Prostate gland (tissue), 2 donors: ENCODE measurements around the gene TPRN. TPM values are rescaled to one million over a fixed set of nuclear protein-coding genes. Genes with fewer than 3 reads are reported as not detected.

Experiments
- DNase-seq: peaks from one replicate; pipeline ENCODE4 v3.0.0-alpha.2; 2019; ENCODE audit warnings: low spot score
- H3K27ac ChIP-seq, 2 donors: fragments of 200-600 bp; sonication (generic); 2 replicates each; pipeline ENCODE4 v1.5.1; 2017 to 2019
- H3K27me3 ChIP-seq: fragments of 200-600 bp; sonication (generic); replicated peaks from 2 replicates; pipeline ENCODE4 v1.5.1; 2019; ENCODE audit not compliant: insufficient read depth
- H3K36me3 ChIP-seq, 2 donors: fragments of 200-600 bp; sonication (generic); 1 replicate in 1 of 2; 2 replicates in 1 of 2; pipeline versions ENCODE4 v1.5.1 to v1.8.1; 2017 to 2019
- H3K4me1 ChIP-seq: fragments of 200-600 bp; sonication (generic); replicated peaks from 2 replicates; pipeline ENCODE4 v1.5.1; 2019
- H3K4me3 ChIP-seq, 2 donors: fragments of 200-600 bp; sonication (generic); 2 replicates each; pipeline ENCODE4 v1.5.1; 2017 to 2019
- H3K9me3 ChIP-seq: fragments of 200-600 bp; sonication (generic); 2 replicates; pipeline ENCODE4 v1.5.1; 2017
- POLR2A ChIP-seq: fragments of 450-650 bp; IDR thresholded peaks from one replicate; pipeline ENCODE4 v1.6.1; 2016; ENCODE audit warnings: antibody characterized with exemption, mild to moderate bottlenecking
- POLR2AphosphoS5 ChIP-seq: sonication (generic); formaldehyde crosslinking; IDR thresholded peaks from one replicate; pipeline ENCODE4 v1.6.1; 2017; ENCODE audit warnings: antibody characterized with exemption
- WGBS: methylation state at CpG from one replicate; pipeline ENCODE4 v1.1.5; 2018; 5-methylcytosine and 5-hydroxymethylcytosine counted together
- intact Hi-C: fragments of 100-400 bp; cut with DNase I; formaldehyde crosslinking; loops from one replicate; pipeline ENCODE4 v1.14.2; 2022
- total RNA-seq, 2 donors: library from RNA; depleted of rRNA; stranded (reverse); fragments of >200 nt; gene quantifications; one replicate each; pipeline ENCODE4 v1.1.0, GENCODE V29; 2016
- TF ChIP-seq, protein P1 (sequence below), 4 experiments: fragments of 200-600 bp in 2 of 4; fragments of 450-650 bp in 2 of 4; sonication (generic) in 2 of 4; IDR thresholded peaks; 1 replicate in 3 of 4; 2 replicates in 1 of 4; pipeline ENCODE4 v1.5.1; 2016 to 2019; ENCODE audit warnings: antibody characterized with exemption in 4 of 4, mild to moderate bottlenecking in 2 of 4, moderate library complexity in 2 of 4

The TPRN gene
- total RNA-seq, 2 donors from 2014 or later = 26.1 to 30.4 TPM

GRCh38 chr9:137167747-137168572 is 32.6 kb downstream of the TPRN start:
- H3K27me3 ChIP-seq = peaks cover 3% of the 10 kb centered on the region
- no peak for DNase-seq
- H3K27ac ChIP-seq = peak overlapping the region; percentile 26 to 79
- TF ChIP-seq POLR2A = no peak
- TF ChIP-seq, protein P1, sequence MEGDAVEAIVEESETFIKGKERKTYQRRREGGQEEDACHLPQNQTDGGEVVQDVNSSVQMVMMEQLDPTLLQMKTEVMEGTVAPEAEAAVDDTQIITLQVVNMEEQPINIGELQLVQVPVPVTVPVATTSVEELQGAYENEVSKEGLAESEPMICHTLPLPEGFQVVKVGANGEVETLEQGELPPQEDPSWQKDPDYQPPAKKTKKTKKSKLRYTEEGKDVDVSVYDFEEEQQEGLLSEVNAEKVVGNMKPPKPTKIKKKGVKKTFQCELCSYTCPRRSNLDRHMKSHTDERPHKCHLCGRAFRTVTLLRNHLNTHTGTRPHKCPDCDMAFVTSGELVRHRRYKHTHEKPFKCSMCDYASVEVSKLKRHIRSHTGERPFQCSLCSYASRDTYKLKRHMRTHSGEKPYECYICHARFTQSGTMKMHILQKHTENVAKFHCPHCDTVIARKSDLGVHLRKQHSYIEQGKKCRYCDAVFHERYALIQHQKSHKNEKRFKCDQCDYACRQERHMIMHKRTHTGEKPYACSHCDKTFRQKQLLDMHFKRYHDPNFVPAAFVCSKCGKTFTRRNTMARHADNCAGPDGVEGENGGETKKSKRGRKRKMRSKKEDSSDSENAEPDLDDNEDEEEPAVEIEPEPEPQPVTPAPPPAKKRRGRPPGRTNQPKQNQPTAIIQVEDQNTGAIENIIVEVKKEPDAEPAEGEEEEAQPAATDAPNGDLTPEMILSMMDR (IDR thresholded peaks at IDR 0.05) = no peak
- H3K36me3 ChIP-seq = no peaks in the 10 kb centered on the region
- H3K9me3 ChIP-seq = no peaks in the 10 kb centered on the region
- H3K4me3 ChIP-seq = peak overlapping the region; percentile 40 to 58
- 7% methylated on average over 35 of the region's 57 CpGs for WGBS
- peaks cover 32% of the 10 kb centered on the region for H3K4me1 ChIP-seq
- intact Hi-C loops = no loop called here

- H3K27ac ChIP-seq = peak overlapping the region in 1 of 2 donors; percentile 79
- H3K4me1 ChIP-seq = peaks cover 32% of the 10 kb centered on the region
- 31% methylated on average over 25 of the region's 44 CpGs for whole genome bisulfite sequencing
- no peaks in the 10 kb centered on the region for H3K36me3 ChIP-seq
- no peaks in the 10 kb centered on the region for H3K9me3 ChIP-seq
- intact Hi-C loops = no loop called here
- TF ChIP-seq, protein P1 (IDR thresholded peaks at IDR 0.05) = no peak
- DNase-seq = no peak
- peak overlapping the region; percentile 40 to 58 for H3K4me3 ChIP-seq
- H3K27me3 ChIP-seq = peaks cover 3% of the 10 kb centered on the region
Measured at GRCh38 chr9:137167277-137167746, 33.2 kb downstream of the TPRN start.

GRCh38 chr9:137166380-137167229 is 33.9 kb downstream of the TPRN start:
- Histone ChIP-seq H3K27ac (no peak overlapping the region), H3K4me3 (no peak overlapping the region), H3K27me3 (peaks cover 3% of the 10 kb centered on the region), H3K9me3 (no peaks in the 10 kb centered on the region), H3K36me3 (no peaks in the 10 kb centered on the region), H3K4me1 (peaks cover 28% of the 10 kb centered on the region)
- DNase-seq = no peak
- 63% methylated on average over 22 of the region's 22 CpGs for WGBS
- intact Hi-C loops = no loop called here
- no peak for TF ChIP-seq POLR2AphosphoS5
- no peak for TF ChIP-seq POLR2A
- TF ChIP-seq, protein P1 (IDR thresholded peaks at IDR 0.05) = no peak

GRCh38 chr9:137165250-137165836 is 35.2 kb downstream of the TPRN start:
- Histone ChIP-seq H3K4me1 (peaks cover 15% of the 10 kb centered on the region), H3K4me3 (no peak overlapping the region), H3K36me3 (no peaks in the 10 kb centered on the region), H3K27ac (no peak overlapping the region), H3K9me3 (no peaks in the 10 kb centered on the region), H3K27me3 (peaks cover 3% of the 10 kb centered on the region)
- DNase-seq = no peak
- intact Hi-C loops = no loop called here
- TF ChIP-seq, protein P1 (IDR thresholded peaks at IDR 0.05) = no peak
- 78% methylated on average over 32 of the region's 32 CpGs for WGBS
